ENCODE results near the gene SIGLEC12. TPM values are rescaled to one million over a fixed set of nuclear protein-coding genes. Genes with fewer than 3 reads are reported as not detected.

SIGLEC12 gene
- total and polyA plus RNA-seq, 9 of the 15 experiments (the other 6 are each of a cell fraction or from before 2014, with no cell fraction given), result 0.08 to 1.3 (median 0.54) TPM

GRCh38 chr19:51480590-51480989 is 21.0 kb downstream of the SIGLEC12 start:
- BruUV-seq (replicated peaks), result no TSS peak
- FAIRE-seq, result peak; percentile 65
- H3K9me3 ChIP-seq (replicated peaks; ENCODE audit: control insufficient read depth, insufficient read depth, low read depth, low read length), result peaks cover 2% of the 10 kb centered on the region; the same call in 1 of the 2 replicates
- no peaks in the 10 kb centered on the region for H3K9me1 ChIP-seq (ENCODE audit: control insufficient read depth, insufficient read depth, low read length)
- no peak overlapping the region; a peak in 1 of 4 replicates for H3K9ac ChIP-seq (ENCODE audit: insufficient read depth in 1 of 2, low read depth in 2 of 2, low read length in 2 of 2)
- no peak overlapping the region for H2AFZ ChIP-seq (ENCODE audit: low read depth, low read length)
- peaks cover 12 to 20% of the 10 kb centered on the region in 2 experiments; a peak in 4 of 5 replicates for H3K4me1 ChIP-seq (replicated peaks in 1 of 2; ENCODE audit: control insufficient read depth in 2 of 2, insufficient read depth in 2 of 2, low read length in 2 of 2)
- intact Hi-C loops (cut with micrococcal nuclease), result no loop called here
- no peaks in the 10 kb centered on the region for H3K79me2 ChIP-seq (ENCODE audit: control insufficient read depth, insufficient read depth, low read length)
- no peak overlapping the region for H3K27ac ChIP-seq (ENCODE audit: extremely low read depth, low read depth, low read length)
- no peaks in the 10 kb centered on the region for H4K20me1 ChIP-seq (replicated peaks; ENCODE audit: control insufficient read depth, insufficient read depth, low read length)
- no peak overlapping the region for H3K4me2 ChIP-seq (ENCODE audit: insufficient read depth, low read length)
- CTCF ChIA-PET (ENCODE audit: low intra/inter-chr PET ratio), result no interaction called here
- H3K4me3 ChIP-seq, result no peak overlapping the region
- H3K36me3 ChIP-seq (ENCODE audit: control insufficient read depth, insufficient read depth, low read length), result peaks cover 7% of the 10 kb centered on the region; the same call in 2 of the 3 replicates
- 21% methylated on average over 8 of the region's 8 CpGs for WGBS (ENCODE audit: insufficient coverage, low coverage, missing lambda C conversion rate)
- ATAC-seq, result peak; percentile 81
- in situ Hi-C loops (cut with MboI), result no loop called here
- no peaks in the 10 kb centered on the region for H3K27me3 ChIP-seq (ENCODE audit: control insufficient read depth in 2 of 2, insufficient read depth in 2 of 2, low read length in 2 of 2)
- peak; percentile 67 to 80 (median 74) for DNase-seq (ENCODE audit: extremely low read depth in 1 of 4, low spot score in 3 of 4)
- POLR2A ChIA-PET, result interaction anchor here (2.2 to 3.1 kb wide), 2 partner anchors 12 to 27 kb away, joined by 5 to 12 read pairs; no protein-coding TSS in a partner anchor
- no peak for TF ChIP-seq GATAD2B (IDR thresholded peaks at IDR 0.05; ENCODE audit: borderline replicate concordance)
- no peak for TF ChIP-seq KAT2B (IDR thresholded peaks at IDR 0.05; ENCODE audit: low read depth, low read length)
- TF ChIP-seq SP1 (CRISPR knock-in tag; IDR thresholded peaks at IDR 0.05), result 0 out of 2 replicates have a peak, but pooled peaks have one; percentile 59
- no peak for TF ChIP-seq ETV1 (tag; conservative IDR thresholded peaks at IDR 0.05; ENCODE audit: low read depth)
- TF ChIP-seq VEZF1 (CRISPR knock-in tag; IDR thresholded peaks at IDR 0.05), result peak; percentile 35; the same call in 1 of the 2 replicates
- TF ChIP-seq NRF1 (conservative IDR thresholded peaks at IDR 0.05 in 1 of 2, IDR thresholded peaks at IDR 0.05 in 1 of 2), result no peak
- 0 out of 2 replicates have a peak, but pooled peaks have one; percentile 41 for TF ChIP-seq FOXK1 (CRISPR knock-in tag; IDR thresholded peaks at IDR 0.05; ENCODE audit: borderline replicate concordance)
- TF ChIP-seq KLF1 (tag; IDR thresholded peaks at IDR 0.05), result no peak
- 0 out of 2 replicates have a peak, but pooled peaks have one; percentile 76 for TF ChIP-seq THRB (CRISPR knock-in tag; conservative IDR thresholded peaks at IDR 0.05)
- TF ChIP-seq ZNF592 (IDR thresholded peaks at IDR 0.05), result no peak
- 0 out of 2 replicates have a peak, but pooled peaks have one; percentile 56 for TF ChIP-seq ELF4 (CRISPR knock-in tag; IDR thresholded peaks at IDR 0.05)
- TF ChIP-seq CTBP1 (IDR thresholded peaks at IDR 0.05; ENCODE audit: borderline replicate concordance), result no peak

Data from K562 (cell line).